ENCODE results near the gene OR2A2.

OR2A2 gene

DNA sequence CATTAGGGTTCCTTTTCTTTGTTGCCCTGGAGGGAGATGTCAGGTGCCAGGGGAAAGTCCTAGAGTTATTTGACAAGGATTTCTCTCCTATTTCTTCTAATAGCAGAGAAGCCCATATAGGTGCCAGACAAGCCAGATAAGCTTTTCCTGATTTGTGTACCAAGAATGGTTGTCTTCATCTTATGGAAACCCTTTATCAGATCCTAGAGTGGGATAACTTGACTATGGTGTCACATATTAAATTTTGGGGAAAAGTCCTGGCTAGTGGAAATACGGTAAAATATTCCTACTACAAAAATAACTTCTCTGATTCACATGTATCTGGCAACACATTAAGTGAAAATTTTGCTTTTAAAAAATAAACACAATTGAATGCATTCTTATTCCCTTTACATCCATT is 22.2 kb upstream of the OR2A2 start:
- no peak for TF ChIP-seq CTCF (IDR thresholded peaks at IDR 0.05; ENCODE audit: low read depth, low read length)
- DNase-seq (ENCODE audit: extremely low read depth, low read depth), result no peak

DNA sequence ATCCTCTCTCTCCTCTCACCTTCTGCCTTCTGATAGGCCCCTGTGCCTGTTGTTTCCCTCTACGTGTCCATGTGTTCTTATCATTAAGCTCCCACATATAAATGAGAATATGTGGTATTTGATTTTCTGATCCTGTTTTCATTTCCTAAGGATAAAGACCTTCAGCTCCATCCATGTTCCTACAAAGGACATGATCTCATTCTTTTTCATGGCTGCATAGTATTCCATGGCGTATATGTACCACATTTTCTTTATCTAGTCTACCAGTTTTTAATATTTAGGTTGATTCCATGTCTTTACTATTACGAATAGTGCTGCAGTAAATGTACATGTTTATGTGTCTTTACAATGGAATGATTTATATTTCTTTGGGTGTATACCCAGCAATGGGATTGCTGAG is 18.7 kb upstream of the OR2A2 start:
- TF ChIP-seq CTCF (IDR thresholded peaks at IDR 0.05; ENCODE audit: low read depth, low read length), result no peak
- no peak for DNase-seq (ENCODE audit: extremely low read depth, low read depth)

DNA sequence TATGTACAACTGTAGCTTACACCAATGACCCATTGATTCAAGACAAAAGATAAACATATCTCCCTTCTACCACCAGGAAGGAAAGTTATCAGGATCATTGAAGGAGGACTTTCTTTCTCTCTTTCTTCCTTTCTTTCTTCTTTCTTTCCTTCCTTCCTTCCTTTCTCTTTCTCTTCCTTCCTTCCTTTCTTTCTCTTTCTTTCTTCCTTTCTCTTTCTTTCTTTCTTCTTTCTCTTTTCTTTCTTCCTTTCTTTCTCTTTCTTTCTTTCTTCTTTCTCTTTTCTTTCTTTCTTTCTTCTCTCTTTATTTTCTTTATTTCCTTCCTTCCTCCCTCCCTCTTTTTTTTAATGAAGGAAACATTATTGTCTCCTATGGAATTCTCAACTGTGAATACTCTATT is 10.6 kb upstream of the OR2A2 start:
- TF ChIP-seq CTCF (IDR thresholded peaks at IDR 0.05; ENCODE audit: low read depth, low read length), result no peak
- DNase-seq (ENCODE audit: extremely low read depth, low read depth), result no peak

- no peak for DNase-seq (ENCODE audit: extremely low read depth, low read depth)
- no peak for TF ChIP-seq CTCF (IDR thresholded peaks at IDR 0.05; ENCODE audit: low read depth, low read length)
Observed at GRCh38 chr7:144100607-144101006, 8.8 kb upstream of the OR2A2 start.

GRCh38 chr7:144102041-144102440 is 7.3 kb upstream of the OR2A2 start:
- TF ChIP-seq CTCF (IDR thresholded peaks at IDR 0.05; ENCODE audit: low read depth, low read length), result no peak
- DNase-seq (ENCODE audit: extremely low read depth, low read depth), result no peak

DNA sequence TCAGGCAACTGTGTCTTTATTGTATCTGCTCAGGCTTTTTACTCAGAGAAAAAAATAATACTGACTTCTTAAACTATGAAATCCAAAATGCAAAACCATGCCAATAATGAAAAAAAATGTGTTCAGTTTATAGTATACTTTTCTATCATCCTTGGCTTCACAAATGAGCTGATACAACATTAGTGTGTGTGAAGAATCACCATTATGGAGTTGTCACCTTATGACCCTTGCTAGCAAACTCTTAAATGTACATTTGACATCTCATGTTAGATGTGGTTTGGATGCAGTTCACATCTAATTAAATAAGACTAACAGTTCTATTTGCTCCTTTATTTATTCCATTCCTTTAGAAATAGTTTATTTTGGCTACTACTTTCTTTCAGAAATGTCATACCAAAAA is 4.2 kb upstream of the OR2A2 start:
- TF ChIP-seq CTCF (IDR thresholded peaks at IDR 0.05; ENCODE audit: low read depth, low read length), result no peak
- DNase-seq (ENCODE audit: extremely low read depth, low read depth), result no peak

DNA sequence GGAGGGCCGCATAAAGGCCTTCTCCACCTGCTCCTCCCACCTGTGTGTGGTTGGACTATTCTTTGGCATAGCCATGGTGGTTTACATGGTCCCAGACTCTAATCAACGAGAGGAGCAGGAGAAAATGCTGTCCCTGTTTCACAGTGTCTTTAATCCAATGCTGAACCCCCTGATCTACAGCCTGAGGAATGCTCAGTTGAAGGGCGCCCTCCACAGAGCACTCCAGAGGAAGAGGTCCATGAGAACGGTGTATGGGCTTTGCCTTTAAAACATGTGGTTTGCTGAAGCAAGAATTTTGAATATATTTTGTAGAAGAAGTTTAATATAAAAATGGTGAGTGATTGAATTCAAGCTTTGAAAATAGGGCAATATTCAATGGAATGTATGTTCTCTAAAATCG is 889 bp downstream of the OR2A2 start:
- DNase-seq (ENCODE audit: extremely low read depth, low read depth), result no peak
- TF ChIP-seq CTCF (IDR thresholded peaks at IDR 0.05; ENCODE audit: low read depth, low read length), result no peak
